IMR-90 (cell line): ENCODE data around the gene CCNK. TPM values are rescaled to one million over a fixed set of nuclear protein-coding genes. Genes with fewer than 3 reads are reported as not detected.

Experiments
- ATAC-seq: fragments of 200-7000 bp; cut with Tn5 transposase; 2 replicates; pipeline ENCODE4 v1.9.1; 2020; ENCODE audit warnings: low read depth, mild to moderate bottlenecking, moderate library complexity
- BruUV-seq: library from RNA; stranded (reverse); fragments of 400-500 nt; replicated peaks from 2 replicates; lab custom pipeline; 2021; lab: Mats Ljungman, UMichigan
- CTCF ChIA-PET: fragments of 300-600 bp; formaldehyde crosslinking; extraction: SDS; loops from one replicate; lab custom pipeline; 2021; ENCODE audit warnings: antibody characterized with exemption; lab: Yijun Ruan, JAX
- POLR2A ChIA-PET: fragments of 300-600 bp; sonication (Branson Sonifier 250); formaldehyde crosslinking; loops from one replicate; lab custom pipeline; 2022; ENCODE audit warnings: antibody characterized with exemption; ENCODE audit not compliant: unreplicated experiment; lab: Charles Lee
- DNase-seq: peaks from one replicate; pipeline ENCODE4 v3.0.0; 2013
- H2AFZ ChIP-seq: replicated peaks from 2 replicates; pipeline ENCODE3; 2013; ENCODE audit warnings: low read length, mild to moderate bottlenecking; ENCODE audit not compliant: poor library complexity
- H2AK5ac ChIP-seq: 2 replicates; pipeline ENCODE4 v1.6.1; 2013; ENCODE audit warnings: low read depth, low read length, inconsistent platforms
- H2AK9ac ChIP-seq: replicated peaks from 2 replicates; pipeline ENCODE3; 2013; ENCODE audit warnings: mild to moderate bottlenecking, low read depth, low read length, moderate library complexity; ENCODE audit not compliant: poor library complexity
- H2BK120ac ChIP-seq: 2 replicates; pipeline ENCODE4 v1.6.1; 2013; ENCODE audit warnings: low read depth, low read length, inconsistent platforms
- H2BK15ac ChIP-seq: 3 replicates; pipeline ENCODE4 v1.6.1; 2013; ENCODE audit warnings: low read depth, low read length, inconsistent platforms
- H2BK20ac ChIP-seq: 2 replicates; pipeline ENCODE4 v1.6.1; 2013; ENCODE audit warnings: low read depth, mild to moderate bottlenecking, inconsistent platforms, low read length, moderate library complexity
- H2BK5ac ChIP-seq: 2 replicates; pipeline ENCODE4 v1.6.1; 2013; ENCODE audit warnings: mild to moderate bottlenecking, low read depth, low read length, inconsistent platforms; ENCODE audit not compliant: poor library complexity, severe bottlenecking
- H3K14ac ChIP-seq: replicated peaks from 2 replicates; pipeline ENCODE4 v1.6.1; 2013; ENCODE audit warnings: low read depth, low read length, inconsistent platforms
- H3K18ac ChIP-seq: 2 replicates; pipeline ENCODE4 v1.6.1; 2013; ENCODE audit warnings: low read depth, low read length, control low read depth
- H3K23ac ChIP-seq: 2 replicates; pipeline ENCODE4 v1.6.1; 2013; ENCODE audit warnings: low read depth, low read length, inconsistent platforms
- H3K27ac ChIP-seq: 2 replicates; pipeline ENCODE4 v1.5.1; 2013; ENCODE audit warnings: mild to moderate bottlenecking, control low read depth, low read length; ENCODE audit not compliant: insufficient read depth
- H3K27me3 ChIP-seq: 2 replicates; pipeline ENCODE4 v1.6.1; 2013; ENCODE audit warnings: low read length; ENCODE audit not compliant: control insufficient read depth, insufficient read depth
- H3K36me3 ChIP-seq: 2 replicates; pipeline ENCODE4 v1.6.1; 2013; ENCODE audit warnings: low read length, mixed read lengths; ENCODE audit not compliant: control insufficient read depth, insufficient read depth
- H3K4ac ChIP-seq: 2 replicates; pipeline ENCODE4 v1.6.1; 2013; ENCODE audit warnings: low read depth, low read length, inconsistent platforms
- H3K4me1 ChIP-seq: 2 replicates; pipeline ENCODE4 v1.6.1; 2013; ENCODE audit warnings: low read length, mixed read lengths; ENCODE audit not compliant: control insufficient read depth, insufficient read depth
- H3K4me2 ChIP-seq: 2 replicates; pipeline ENCODE4 v1.6.1; 2013; ENCODE audit warnings: low read depth, mild to moderate bottlenecking, control low read depth, low read length, moderate library complexity
- H3K4me3 ChIP-seq: 2 replicates; pipeline ENCODE4 v1.5.1; 2013; ENCODE audit warnings: low read depth, mild to moderate bottlenecking, control low read depth, low read length, moderate library complexity; ENCODE audit not compliant: insufficient read depth
- H3K56ac ChIP-seq: 2 replicates; pipeline ENCODE4 v1.6.1; 2013; ENCODE audit warnings: low read length, inconsistent platforms; ENCODE audit not compliant: insufficient read depth; ENCODE audit errors: extremely low read depth
- H3K79me1 ChIP-seq, 2 experiments: 2 replicates each; pipeline ENCODE4 v1.6.1; 2013; ENCODE audit warnings: low read length in 2 of 2, inconsistent platforms in 1 of 2, low read depth in 1 of 2
- H3K9ac ChIP-seq: 2 replicates; pipeline ENCODE4 v1.6.1; 2013; ENCODE audit warnings: low read depth, low read length, control low read depth
- H3K9me1 ChIP-seq: 2 replicates; pipeline ENCODE4 v1.6.1; 2013; ENCODE audit warnings: low read length, inconsistent platforms; ENCODE audit not compliant: insufficient read depth
- H3K9me3 ChIP-seq: 2 replicates; pipeline ENCODE4 v1.6.1; 2013; ENCODE audit warnings: low read length; ENCODE audit not compliant: control insufficient read depth, insufficient read depth
- H4K20me1 ChIP-seq: 2 replicates; pipeline ENCODE4 v1.6.1; 2013; ENCODE audit warnings: low read length, inconsistent platforms; ENCODE audit not compliant: insufficient read depth
- H4K5ac ChIP-seq: 2 replicates; pipeline ENCODE4 v1.6.1; 2013; ENCODE audit warnings: mild to moderate bottlenecking, low read depth, low read length, control low read depth
- H4K8ac ChIP-seq, 2 experiments: 2 replicates each; pipeline ENCODE4 v1.6.1; 2013; ENCODE audit warnings: low read depth in 2 of 2, low read length in 2 of 2, control low read depth in 1 of 2, inconsistent platforms in 1 of 2
- H4K91ac ChIP-seq: 2 replicates; pipeline ENCODE4 v1.6.1; 2013; ENCODE audit warnings: low read depth, low read length, inconsistent platforms; ENCODE audit not compliant: insufficient read depth
- BHLHE40 ChIP-seq: fragments of 150-350 bp; IDR thresholded peaks from 2 replicates; pipeline ENCODE4 v1.6.1; 2016; ENCODE audit warnings: mild to moderate bottlenecking, low read depth, low read length
- CEBPB ChIP-seq: IDR thresholded peaks from 2 replicates; pipeline ENCODE4 v1.6.1; 2012; ENCODE audit warnings: low read depth, low read length, improper control_type of control experiment
- CHD1 ChIP-seq: IDR thresholded peaks from 2 replicates; pipeline ENCODE4 v1.6.1; 2012; ENCODE audit warnings: low read depth, low read length, improper control_type of control experiment
- CTCF ChIP-seq: conservative IDR thresholded peaks from 2 replicates; pipeline ENCODE4 v1.5.1; 2012; ENCODE audit warnings: mild to moderate bottlenecking, low read depth, low read length, improper control_type of control experiment
- ELK1 ChIP-seq: fragments of 150-350 bp; IDR thresholded peaks from 2 replicates; pipeline ENCODE4 v1.6.1; 2016; ENCODE audit warnings: low read depth, mild to moderate bottlenecking, low read length, moderate library complexity, borderline replicate concordance
- FOS ChIP-seq: fragments of 150-350 bp; IDR thresholded peaks from 2 replicates; pipeline ENCODE4 v1.6.1; 2016; ENCODE audit warnings: low read depth, low read length
- MAFK ChIP-seq: IDR thresholded peaks from 2 replicates; pipeline ENCODE4 v1.6.1; 2012; ENCODE audit warnings: low read depth, low read length, improper control_type of control experiment
- MAZ ChIP-seq: IDR thresholded peaks from 2 replicates; pipeline ENCODE4 v1.6.1; 2012; ENCODE audit warnings: low read depth, mild to moderate bottlenecking, low read length, improper control_type of control experiment, moderate library complexity, borderline replicate concordance
- MXI1 ChIP-seq: IDR thresholded peaks from 2 replicates; pipeline ENCODE4 v1.6.1; 2012; ENCODE audit warnings: low read depth, mild to moderate bottlenecking, low read length, moderate library complexity, borderline replicate concordance
- NFE2L2 ChIP-seq: fragments of 150-350 bp; IDR thresholded peaks from 2 replicates; pipeline ENCODE4 v1.6.1; 2016; ENCODE audit warnings: low read depth, mild to moderate bottlenecking, low read length
- POLR2A ChIP-seq: IDR thresholded peaks from 2 replicates; pipeline ENCODE4 v1.6.1; 2012; ENCODE audit warnings: mild to moderate bottlenecking, low read depth, low read length
- RAD21 ChIP-seq: IDR thresholded peaks from 2 replicates; pipeline ENCODE4 v1.6.1; 2012; ENCODE audit warnings: low read length, improper control_type of control experiment
- RCOR1 ChIP-seq: IDR thresholded peaks from 2 replicates; pipeline ENCODE4 v1.6.1; 2012; ENCODE audit warnings: mild to moderate bottlenecking, low read length, improper control_type of control experiment; ENCODE audit not compliant: insufficient replicate concordance
- RFX5 ChIP-seq: IDR thresholded peaks from 2 replicates; pipeline ENCODE4 v1.8.0; 2012; ENCODE audit warnings: low read depth, mild to moderate bottlenecking, low read length, moderate library complexity
- SMC3 ChIP-seq: fragments of 150-350 bp; IDR thresholded peaks from 2 replicates; pipeline ENCODE4 v1.6.1; 2016; ENCODE audit warnings: low read depth, mild to moderate bottlenecking, antibody characterized with exemption, low read length, moderate library complexity
- USF2 ChIP-seq: fragments of 150-350 bp; IDR thresholded peaks from 2 replicates; pipeline ENCODE4 v1.6.1; 2017; ENCODE audit warnings: mild to moderate bottlenecking, antibody characterized with exemption, low read length, low read depth
- WGBS, 2 experiments: methylation state at CpG; one replicate each; pipeline versions ENCODE4 v1.1.5 to v1.1.7; 2013; ENCODE audit warnings: missing lambda C conversion rate in 2 of 2; ENCODE audit not compliant: insufficient read length in 1 of 2; ENCODE audit errors: extremely low coverage in 2 of 2; 5-methylcytosine and 5-hydroxymethylcytosine counted together
- dilution Hi-C: fragments of 300-500 bp; cut with HindIII; formaldehyde crosslinking; loops from one replicate; pipeline ENCODE4 v1.14.3; 2018; ENCODE audit warnings: low sequenced_read_pairs; ENCODE audit not compliant: unreplicated experiment
- in situ Hi-C: fragments of 300-500 bp; cut with MboI; formaldehyde crosslinking; loops from 3 replicates; pipeline ENCODE4 v1.14.3; 2019; ENCODE audit warnings: low sequenced_read_pairs, inconsistent platforms, mixed read lengths
- intact Hi-C: fragments of 100-400 bp; cut with micrococcal nuclease; formaldehyde crosslinking; loops from 2 replicates; pipeline ENCODE4 v1.10.0; 2022
- polyA plus RNA-seq, 3 experiments: library from polyadenylated mRNA; depleted of rRNA; stranded (reverse); fragments of >200 nt; gene quantifications; 2 replicates each; pipeline ENCODE4 v1.2.3, GENCODE V29; 2012; ENCODE audit warnings: low replicate concordance in 1 of 3
- total RNA-seq: library from RNA; depleted of rRNA; stranded (reverse); fragments of >200 nt; gene quantifications from 2 replicates; pipeline ENCODE4 v1.2.3, GENCODE V29; 2012

Gene CCNK
- total and polyA plus RNA-seq, 2 of the 4 experiments (the other 2 are of a cell fraction), result 18.8 to 38.3 TPM

GRCh38 chr14:99497894-99498293 is 16.7 kb downstream of the CCNK start:
- no peak for DNase-seq
- H2BK120ac ChIP-seq, result no peak overlapping the region
- no peak overlapping the region for H3K4me2 ChIP-seq
- no peaks in the 10 kb centered on the region for H3K9me3 ChIP-seq
- no peak overlapping the region for H2AK9ac ChIP-seq
- dilution Hi-C loops (no loop called here), in situ Hi-C loops (no loop called here), intact Hi-C loops (no loop called here)
- H3K4me3 ChIP-seq, result no peak overlapping the region
- no peak overlapping the region for H3K9ac ChIP-seq
- no peak overlapping the region for H3K23ac ChIP-seq
- no peak overlapping the region for H4K91ac ChIP-seq
- no peaks in the 10 kb centered on the region for H3K27me3 ChIP-seq
- H2AK5ac ChIP-seq, result no peak overlapping the region
- ChIA-PET CTCF (no interaction called here), POLR2A (no interaction called here)
- BruUV-seq, result no TSS peak
- H3K4me1 ChIP-seq, result no peaks in the 10 kb centered on the region
- H3K79me1 ChIP-seq, result peaks cover 33 to 41% of the 10 kb centered on the region in 2 experiments
- no peak overlapping the region for H2BK5ac ChIP-seq
- H2BK15ac ChIP-seq, result no peak overlapping the region
- no peak overlapping the region for H2AFZ ChIP-seq
- no peak overlapping the region for H3K56ac ChIP-seq
- TF ChIP-seq FOS (no peak), USF2 (no peak), ELK1 (no peak), SMC3 (no peak), CEBPB (no peak), NFE2L2 (no peak), RCOR1 (no peak), MAFK (no peak), POLR2A (no peak), CTCF (no peak), CHD1 (no peak), RAD21 (no peak), RFX5 (no peak), MAZ (no peak), BHLHE40 (no peak), MXI1 (no peak)
- peaks cover 5% of the 10 kb centered on the region for H3K9me1 ChIP-seq
- ATAC-seq, result no peak
- H3K27ac ChIP-seq, result no peak overlapping the region
- H3K18ac ChIP-seq, result no peak overlapping the region
- no peak overlapping the region for H4K5ac ChIP-seq
- WGBS, 2 experiments, result no CpG with 5 or more reads among the region's 3 CpGs
- H3K4ac ChIP-seq, result no peak overlapping the region
- no peak overlapping the region for H2BK20ac ChIP-seq
- H4K20me1 ChIP-seq, result peaks cover 23% of the 10 kb centered on the region
- H3K36me3 ChIP-seq, result peaks cover 61% of the 10 kb centered on the region
- no peak overlapping the region for H3K14ac ChIP-seq
- H4K8ac ChIP-seq, result no peak overlapping the region
